HepG2 (cell line): ENCODE results near the gene TBC1D22A. TPM values are rescaled to one million over a fixed set of nuclear protein-coding genes. Genes with fewer than 3 reads are reported as not detected.
A peak's percentile ranks its signal among the peaks of the same experiment; 100 is the strongest.

Source experiments
- CEBPG ChIP-seq: IDR thresholded peaks from 2 replicates; pipeline ENCODE4 v1.6.1; 2016
- ELF1 ChIP-seq: sonication (generic); formaldehyde crosslinking; IDR thresholded peaks from 2 replicates; pipeline ENCODE4 v1.4.0; 2020; ENCODE audit warnings: missing genetic modification reagents
- GABPA ChIP-seq, 2 experiments: IDR thresholded peaks; 2 replicates each; pipeline ENCODE4 v1.6.1; 2011 to 2016; ENCODE audit warnings: low read depth in 2 of 2, low read length in 1 of 2, missing biosample characterization in 1 of 2, missing genetic modification characterization in 1 of 2
- IRF2 ChIP-seq: IDR thresholded peaks from 2 replicates; pipeline ENCODE4 v1.6.1; 2018; ENCODE audit warnings: missing genetic modification reagents, missing compliant biosample characterization
- PAXIP1 ChIP-seq: sonication (generic); formaldehyde crosslinking; conservative IDR thresholded peaks from 2 replicates; pipeline ENCODE4 v1.4.0; 2020; ENCODE audit warnings: mild to moderate bottlenecking, missing genetic modification reagents, moderate library complexity
- STAT6 ChIP-seq: sonication (generic); formaldehyde crosslinking; IDR thresholded peaks from 2 replicates; pipeline ENCODE4 v1.4.0; 2020; ENCODE audit warnings: missing genetic modification reagents, mild to moderate bottlenecking, borderline replicate concordance
- TEAD3 ChIP-seq: optimal IDR thresholded peaks from 2 replicates; pipeline ENCODE3; 2016; ENCODE audit warnings: borderline replicate concordance
- TSC22D2 ChIP-seq: sonication (generic); formaldehyde crosslinking; IDR thresholded peaks from 2 replicates; pipeline ENCODE4 v1.5.1; 2020; ENCODE audit warnings: missing genetic modification reagents, mild to moderate bottlenecking, borderline replicate concordance
- ZNF350 ChIP-seq: sonication (generic); formaldehyde crosslinking; IDR thresholded peaks from 2 replicates; pipeline ENCODE4 v1.4.0; 2020; ENCODE audit warnings: mild to moderate bottlenecking, low read depth, missing genetic modification reagents, borderline replicate concordance
- ZNF652 ChIP-seq: IDR thresholded peaks from 2 replicates; pipeline ENCODE4 v1.6.1; 2016; ENCODE audit warnings: low read depth, borderline replicate concordance
- ZNF709 ChIP-seq: sonication (generic); formaldehyde crosslinking; IDR thresholded peaks from 2 replicates; pipeline ENCODE4 v1.5.0; 2020; ENCODE audit warnings: mild to moderate bottlenecking, missing genetic modification reagents
- polyA plus RNA-seq, 8 experiments: library from polyadenylated mRNA; depleted of rRNA in 3 of 8; stranded (reverse) in 7 of 8; unstranded in 1 of 8; fragments of >200 nt; fragmentation: Illumina TruSeq in 4 of 8; extraction: Trizol in 4 of 8; gene quantifications; 2 replicates each; pipeline versions ENCODE4 v1.2.1 to v1.2.3, GENCODE V29; 2011 to 2016; ENCODE audit warnings: low read depth in 4 of 8, missing spikeins in 1 of 8, mixed read lengths in 1 of 8; ENCODE audit not compliant: insufficient read depth in 1 of 8
- total RNA-seq, 5 experiments: library from RNA; depleted of rRNA; stranded (reverse); fragments of >200 nt; fragmentation: Illumina TruSeq; extraction: Trizol; gene quantifications; 2 replicates each; pipeline ENCODE4 v1.2.3, GENCODE V29; 2016; ENCODE audit warnings: low read depth in 1 of 5
- TF ChIP-seq, protein P1 (sequence below): sonication (generic); formaldehyde crosslinking; conservative IDR thresholded peaks from 2 replicates; pipeline ENCODE4 v1.4.0; 2020; ENCODE audit warnings: missing genetic modification reagents
- TF ChIP-seq, protein P2 (sequence below): sonication (generic); formaldehyde crosslinking; IDR thresholded peaks from 2 replicates; pipeline ENCODE4 v1.4.0; 2020; ENCODE audit warnings: missing genetic modification reagents
- TF ChIP-seq, protein P3 (sequence below): sonication (generic); formaldehyde crosslinking; IDR thresholded peaks from 2 replicates; pipeline ENCODE4 v1.5.0; 2020; ENCODE audit warnings: mild to moderate bottlenecking, missing genetic modification reagents, borderline replicate concordance

TBC1D22A gene
- total and polyA plus RNA-seq, 2 of the 13 experiments (the other 11 are each of a cell fraction or from before 2014, with no cell fraction given) = 17.3 to 18.0 TPM

GRCh38 chr22:46864314-46865051, 102.0 kb downstream of the TBC1D22A start (continued):
- TF ChIP-seq, protein P1, sequence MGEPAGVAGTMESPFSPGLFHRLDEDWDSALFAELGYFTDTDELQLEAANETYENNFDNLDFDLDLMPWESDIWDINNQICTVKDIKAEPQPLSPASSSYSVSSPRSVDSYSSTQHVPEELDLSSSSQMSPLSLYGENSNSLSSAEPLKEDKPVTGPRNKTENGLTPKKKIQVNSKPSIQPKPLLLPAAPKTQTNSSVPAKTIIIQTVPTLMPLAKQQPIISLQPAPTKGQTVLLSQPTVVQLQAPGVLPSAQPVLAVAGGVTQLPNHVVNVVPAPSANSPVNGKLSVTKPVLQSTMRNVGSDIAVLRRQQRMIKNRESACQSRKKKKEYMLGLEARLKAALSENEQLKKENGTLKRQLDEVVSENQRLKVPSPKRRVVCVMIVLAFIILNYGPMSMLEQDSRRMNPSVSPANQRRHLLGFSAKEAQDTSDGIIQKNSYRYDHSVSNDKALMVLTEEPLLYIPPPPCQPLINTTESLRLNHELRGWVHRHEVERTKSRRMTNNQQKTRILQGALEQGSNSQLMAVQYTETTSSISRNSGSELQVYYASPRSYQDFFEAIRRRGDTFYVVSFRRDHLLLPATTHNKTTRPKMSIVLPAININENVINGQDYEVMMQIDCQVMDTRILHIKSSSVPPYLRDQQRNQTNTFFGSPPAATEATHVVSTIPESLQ (CRISPR knock-in tag) = no peak
- TF ChIP-seq, protein P2, sequence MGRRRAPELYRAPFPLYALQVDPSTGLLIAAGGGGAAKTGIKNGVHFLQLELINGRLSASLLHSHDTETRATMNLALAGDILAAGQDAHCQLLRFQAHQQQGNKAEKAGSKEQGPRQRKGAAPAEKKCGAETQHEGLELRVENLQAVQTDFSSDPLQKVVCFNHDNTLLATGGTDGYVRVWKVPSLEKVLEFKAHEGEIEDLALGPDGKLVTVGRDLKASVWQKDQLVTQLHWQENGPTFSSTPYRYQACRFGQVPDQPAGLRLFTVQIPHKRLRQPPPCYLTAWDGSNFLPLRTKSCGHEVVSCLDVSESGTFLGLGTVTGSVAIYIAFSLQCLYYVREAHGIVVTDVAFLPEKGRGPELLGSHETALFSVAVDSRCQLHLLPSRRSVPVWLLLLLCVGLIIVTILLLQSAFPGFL (CRISPR knock-in tag) = no peak
- 0 out of 2 replicates have a peak, but pooled peaks have one; percentile 30 for TF ChIP-seq IRF2
- TF ChIP-seq ZNF652 (CRISPR knock-in tag) = no peak
- TF ChIP-seq PAXIP1 (CRISPR knock-in tag) = peak; percentile 76
- no peak for TF ChIP-seq ZNF350 (CRISPR knock-in tag)
- TF ChIP-seq ZNF709 (CRISPR knock-in tag) = no peak
- TF ChIP-seq, protein P3, sequence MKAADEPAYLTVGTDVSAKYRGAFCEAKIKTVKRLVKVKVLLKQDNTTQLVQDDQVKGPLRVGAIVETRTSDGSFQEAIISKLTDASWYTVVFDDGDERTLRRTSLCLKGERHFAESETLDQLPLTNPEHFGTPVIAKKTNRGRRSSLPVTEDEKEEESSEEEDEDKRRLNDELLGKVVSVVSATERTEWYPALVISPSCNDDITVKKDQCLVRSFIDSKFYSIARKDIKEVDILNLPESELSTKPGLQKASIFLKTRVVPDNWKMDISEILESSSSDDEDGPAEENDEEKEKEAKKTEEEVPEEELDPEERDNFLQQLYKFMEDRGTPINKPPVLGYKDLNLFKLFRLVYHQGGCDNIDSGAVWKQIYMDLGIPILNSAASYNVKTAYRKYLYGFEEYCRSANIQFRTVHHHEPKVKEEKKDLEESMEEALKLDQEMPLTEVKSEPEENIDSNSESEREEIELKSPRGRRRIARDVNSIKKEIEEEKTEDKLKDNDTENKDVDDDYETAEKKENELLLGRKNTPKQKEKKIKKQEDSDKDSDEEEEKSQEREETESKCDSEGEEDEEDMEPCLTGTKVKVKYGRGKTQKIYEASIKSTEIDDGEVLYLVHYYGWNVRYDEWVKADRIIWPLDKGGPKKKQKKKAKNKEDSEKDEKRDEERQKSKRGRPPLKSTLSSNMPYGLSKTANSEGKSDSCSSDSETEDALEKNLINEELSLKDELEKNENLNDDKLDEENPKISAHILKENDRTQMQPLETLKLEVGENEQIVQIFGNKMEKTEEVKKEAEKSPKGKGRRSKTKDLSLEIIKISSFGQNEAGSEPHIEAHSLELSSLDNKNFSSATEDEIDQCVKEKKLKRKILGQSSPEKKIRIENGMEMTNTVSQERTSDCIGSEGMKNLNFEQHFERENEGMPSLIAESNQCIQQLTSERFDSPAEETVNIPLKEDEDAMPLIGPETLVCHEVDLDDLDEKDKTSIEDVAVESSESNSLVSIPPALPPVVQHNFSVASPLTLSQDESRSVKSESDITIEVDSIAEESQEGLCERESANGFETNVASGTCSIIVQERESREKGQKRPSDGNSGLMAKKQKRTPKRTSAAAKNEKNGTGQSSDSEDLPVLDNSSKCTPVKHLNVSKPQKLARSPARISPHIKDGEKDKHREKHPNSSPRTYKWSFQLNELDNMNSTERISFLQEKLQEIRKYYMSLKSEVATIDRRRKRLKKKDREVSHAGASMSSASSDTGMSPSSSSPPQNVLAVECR (CRISPR knock-in tag) = peak; percentile 33; the same call in 1 of the 2 replicates
- no peak for TF ChIP-seq STAT6 (CRISPR knock-in tag)
- no peak for TF ChIP-seq ELF1 (CRISPR knock-in tag)
- no peak for TF ChIP-seq TSC22D2 (CRISPR knock-in tag)
- TF ChIP-seq GABPA (IDR thresholded peaks at IDR 0.05; ENCODE audit: low read depth, low read length) = no peak
- no peak for TF ChIP-seq GABPA (CRISPR knock-in tag; IDR thresholded peaks at IDR 0.05; ENCODE audit: low read depth)
- TF ChIP-seq CEBPG (CRISPR knock-in tag) = 0 out of 2 replicates have a peak, but pooled peaks have one; percentile 9
- TF ChIP-seq TEAD3 = peak; percentile 34
